Measurements from ENCODE around the gene SLC6A3.

- TF ChIP-seq, protein P1, sequence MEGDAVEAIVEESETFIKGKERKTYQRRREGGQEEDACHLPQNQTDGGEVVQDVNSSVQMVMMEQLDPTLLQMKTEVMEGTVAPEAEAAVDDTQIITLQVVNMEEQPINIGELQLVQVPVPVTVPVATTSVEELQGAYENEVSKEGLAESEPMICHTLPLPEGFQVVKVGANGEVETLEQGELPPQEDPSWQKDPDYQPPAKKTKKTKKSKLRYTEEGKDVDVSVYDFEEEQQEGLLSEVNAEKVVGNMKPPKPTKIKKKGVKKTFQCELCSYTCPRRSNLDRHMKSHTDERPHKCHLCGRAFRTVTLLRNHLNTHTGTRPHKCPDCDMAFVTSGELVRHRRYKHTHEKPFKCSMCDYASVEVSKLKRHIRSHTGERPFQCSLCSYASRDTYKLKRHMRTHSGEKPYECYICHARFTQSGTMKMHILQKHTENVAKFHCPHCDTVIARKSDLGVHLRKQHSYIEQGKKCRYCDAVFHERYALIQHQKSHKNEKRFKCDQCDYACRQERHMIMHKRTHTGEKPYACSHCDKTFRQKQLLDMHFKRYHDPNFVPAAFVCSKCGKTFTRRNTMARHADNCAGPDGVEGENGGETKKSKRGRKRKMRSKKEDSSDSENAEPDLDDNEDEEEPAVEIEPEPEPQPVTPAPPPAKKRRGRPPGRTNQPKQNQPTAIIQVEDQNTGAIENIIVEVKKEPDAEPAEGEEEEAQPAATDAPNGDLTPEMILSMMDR (IDR thresholded peaks at IDR 0.05) = no peak
- TF ChIP-seq POLR2A (IDR thresholded peaks at IDR 0.05) = no peak
These were observed 8.4 kb upstream of the SLC6A3 start for GRCh38 chr5:1453613-1454012.

Measured in tibial nerve (tissue), 3 donors.